Dendritic cell treated with granulocyte-macrophage colony-stimulating factor and Interleukin-4, amounts not matched to agents 40 ng/mL and 50 ng/mL, for 4 days (primary cell): ENCODE data around the gene GLYAT.

Experiments
- H3K27ac Mint-ChIP-seq: one replicate; pipeline ENCODE4 v1.8.0; 2022; ENCODE audit warnings: mild to moderate bottlenecking, mixed read lengths
- H3K27me3 Mint-ChIP-seq: one replicate; pipeline ENCODE4 v1.8.0; 2022; ENCODE audit warnings: mild to moderate bottlenecking, mixed read lengths
- H3K36me3 Mint-ChIP-seq: one replicate; pipeline ENCODE4 v1.8.0; 2022; ENCODE audit warnings: low read depth, mixed read lengths
- H3K4me1 Mint-ChIP-seq: one replicate; pipeline ENCODE4 v1.8.0; 2022; ENCODE audit warnings: low read depth, mixed read lengths
- H3K4me3 Mint-ChIP-seq: one replicate; pipeline ENCODE4 v1.8.0; 2022; ENCODE audit warnings: mild to moderate bottlenecking, moderate library complexity, mixed read lengths
- H3K9me3 Mint-ChIP-seq: one replicate; pipeline ENCODE4 v1.8.0; 2022; ENCODE audit warnings: mixed read lengths
- intact Hi-C: fragments of 100-400 bp; cut with micrococcal nuclease; formaldehyde crosslinking; loops from one replicate; pipeline ENCODE4 v1.15.0; 2022

Gene GLYAT

DNA sequence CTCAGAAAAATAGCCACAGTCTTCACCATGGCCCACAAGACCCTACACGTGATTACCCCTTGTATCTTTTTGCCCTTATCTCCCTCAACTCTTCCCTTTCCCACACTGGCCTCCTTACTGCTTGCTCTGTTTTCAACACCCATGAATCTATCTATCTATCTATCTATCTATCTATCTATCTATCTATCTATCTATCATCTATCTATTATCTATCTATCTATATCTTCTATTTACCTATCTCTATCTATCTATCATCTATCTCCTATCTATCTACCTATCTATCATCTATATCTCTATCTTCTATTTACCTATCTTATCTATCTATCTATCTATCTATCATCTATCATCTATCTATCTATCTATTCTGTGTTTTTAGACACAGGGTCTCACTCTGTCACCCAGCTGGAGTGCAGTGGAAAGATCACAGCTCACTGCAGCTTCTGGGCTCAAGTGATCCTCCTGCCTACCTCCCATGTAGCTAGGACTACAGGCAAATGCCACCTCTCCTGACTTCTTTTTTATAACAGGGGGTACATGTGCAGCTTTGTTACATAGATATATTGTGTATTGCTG lies 55.1 kb downstream of the GLYAT start:
- H3K9me3 Mint-ChIP-seq: no peaks in the 10 kb centered on the region
- H3K27ac Mint-ChIP-seq: no peak overlapping the region
- H3K27me3 Mint-ChIP-seq: no peaks in the 10 kb centered on the region
- intact Hi-C loops: loop anchor here (5.0 kb wide), 1 partner anchor 99 kb away; the partner anchor contains the start of genes LPXN and ZFP91
- no peaks in the 10 kb centered on the region for H3K4me1 Mint-ChIP-seq
- no peaks in the 10 kb centered on the region for H3K36me3 Mint-ChIP-seq
- no peak overlapping the region for H3K4me3 Mint-ChIP-seq

DNA sequence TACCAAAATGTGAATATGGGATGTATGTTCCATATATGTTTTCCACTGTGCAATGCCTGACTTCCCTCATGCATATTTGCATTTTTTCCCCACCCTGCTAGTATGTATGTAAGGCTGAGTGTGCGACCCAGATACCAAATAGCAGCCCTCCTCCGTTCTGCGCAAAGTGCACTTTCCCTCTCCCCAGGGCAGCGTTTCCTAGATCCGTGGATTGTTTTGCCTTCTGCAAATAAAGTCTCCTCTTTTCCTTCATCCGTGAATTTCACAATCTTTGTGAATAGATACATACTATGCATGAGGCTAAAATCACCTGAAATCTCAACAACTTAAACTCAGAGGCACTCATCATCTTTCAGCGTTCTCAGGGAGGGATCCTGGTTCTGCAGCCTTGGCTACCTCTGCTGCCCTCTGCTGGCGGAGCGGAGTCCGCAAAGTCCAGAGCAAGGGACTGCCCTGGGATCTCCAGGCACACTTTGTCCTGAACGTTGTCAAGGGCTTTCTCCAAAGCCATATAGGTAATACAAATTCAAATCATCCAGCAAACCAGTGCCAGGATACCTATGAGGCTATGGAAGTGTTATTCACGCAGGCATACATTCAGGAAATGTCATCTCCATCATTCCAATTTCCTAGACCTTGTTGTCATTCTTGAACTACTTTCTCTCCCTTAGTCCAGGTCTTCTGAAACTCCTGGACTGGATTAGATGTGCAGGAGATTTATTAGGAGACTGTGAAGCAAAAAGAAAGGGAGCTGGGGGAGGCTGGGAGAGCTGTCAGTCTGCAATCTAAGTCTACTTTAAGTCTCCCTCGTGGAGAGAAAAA lies 56.2 kb downstream of the GLYAT start:
- no peak overlapping the region for H3K4me3 Mint-ChIP-seq
- no peak overlapping the region for H3K27ac Mint-ChIP-seq
- no peaks in the 10 kb centered on the region for H3K9me3 Mint-ChIP-seq
- H3K4me1 Mint-ChIP-seq: no peaks in the 10 kb centered on the region
- H3K36me3 Mint-ChIP-seq: no peaks in the 10 kb centered on the region
- intact Hi-C loops: loop anchor here (5.0 kb wide), 1 partner anchor 98 kb away; the partner anchor contains the start of genes LPXN and ZFP91
- H3K27me3 Mint-ChIP-seq: no peaks in the 10 kb centered on the region

DNA sequence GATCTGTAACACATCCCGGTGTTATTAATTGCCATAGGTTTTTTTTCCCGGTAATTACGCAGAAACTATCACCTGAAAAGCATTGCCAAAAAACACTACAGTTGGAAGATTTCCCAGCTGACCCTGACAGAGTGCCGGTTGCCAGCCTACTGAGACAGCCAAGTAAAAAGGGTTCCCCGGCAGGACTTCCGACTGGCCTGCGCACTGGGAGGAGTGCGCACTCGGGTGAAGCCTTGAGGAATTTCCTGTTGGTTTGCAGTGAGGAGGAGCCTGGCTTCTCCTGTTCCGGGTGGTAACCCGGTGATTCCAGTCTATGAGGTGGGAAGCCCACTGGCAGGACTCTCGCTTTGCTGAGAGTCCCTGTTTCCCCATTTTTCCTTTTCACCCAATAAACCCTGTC lies 57.1 kb downstream of the GLYAT start:
- intact Hi-C loops: loop anchor here (5.0 kb wide), 1 partner anchor 97 kb away; the partner anchor contains the start of genes LPXN and ZFP91
- Mint-ChIP-seq H3K27me3 (no peaks in the 10 kb centered on the region), H3K4me1 (no peaks in the 10 kb centered on the region), H3K4me3 (no peak overlapping the region), H3K36me3 (no peaks in the 10 kb centered on the region), H3K9me3 (no peaks in the 10 kb centered on the region), H3K27ac (no peak overlapping the region)

DNA sequence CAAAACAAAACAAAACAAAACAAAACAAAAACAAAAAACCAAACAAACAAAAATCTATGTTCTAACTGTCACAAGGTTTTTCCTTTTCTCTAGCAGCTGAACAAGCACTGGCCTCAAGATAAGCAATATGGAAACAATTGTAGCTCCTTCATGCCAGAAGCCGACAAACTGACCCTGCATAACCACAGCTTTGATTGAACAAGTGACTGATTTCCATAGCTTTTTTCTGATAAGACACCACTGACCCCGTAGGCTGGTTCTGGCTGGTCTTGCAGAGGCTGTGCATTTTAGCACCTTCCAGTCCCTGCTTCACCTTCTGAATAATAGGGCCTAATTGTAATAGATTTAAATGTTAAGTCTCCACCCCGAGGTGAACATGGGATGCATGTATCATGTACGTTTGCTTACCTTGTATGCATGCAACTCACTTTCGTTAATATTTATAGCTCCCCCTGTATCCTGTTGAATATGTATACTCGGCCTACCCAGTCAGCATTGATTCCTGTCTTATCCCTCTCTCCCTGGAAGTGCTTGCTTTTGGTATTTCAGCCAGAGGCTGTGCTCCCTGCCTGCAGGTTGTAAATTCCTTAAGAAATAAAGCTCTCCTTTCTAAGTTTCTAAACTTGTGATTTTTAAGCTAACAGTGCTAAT lies 59.6 kb downstream of the GLYAT start:
- Mint-ChIP-seq H3K27ac (no peak overlapping the region), H3K36me3 (no peaks in the 10 kb centered on the region), H3K9me3 (no peaks in the 10 kb centered on the region), H3K27me3 (no peaks in the 10 kb centered on the region), H3K4me3 (no peak overlapping the region), H3K4me1 (no peaks in the 10 kb centered on the region)
- intact Hi-C loops: no loop called here

DNA sequence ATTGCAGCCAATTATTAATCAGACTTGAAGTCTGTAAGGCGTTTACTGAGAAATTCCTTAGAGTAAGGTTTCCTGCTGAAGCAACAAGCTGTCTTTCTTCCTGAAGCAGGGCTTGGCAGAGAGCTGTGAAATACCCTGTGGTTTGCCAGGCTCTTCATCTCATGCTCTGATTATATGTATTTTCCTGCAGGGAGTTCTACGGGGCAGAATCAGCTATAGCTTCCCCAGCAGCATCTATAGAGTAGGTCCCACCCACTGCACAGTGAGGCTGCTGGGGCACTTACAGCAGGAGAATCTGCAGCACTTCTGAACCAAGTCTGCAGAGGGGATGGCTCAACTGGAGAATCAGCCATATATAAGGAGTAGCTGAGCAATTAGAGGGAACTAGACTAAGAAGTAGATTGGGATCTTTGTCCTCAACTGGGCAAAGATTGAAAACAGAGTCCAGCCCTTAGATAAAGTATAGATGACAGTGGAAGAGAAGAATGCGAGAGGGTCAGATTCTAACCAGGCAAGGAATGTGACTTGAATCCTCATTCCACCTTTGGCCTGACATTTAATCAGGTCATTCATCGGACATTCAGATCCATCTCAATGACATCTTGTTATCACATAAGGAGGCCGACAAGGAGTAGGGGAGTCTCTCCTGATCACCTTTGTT lies 71.7 kb downstream of the GLYAT start:
- H3K27ac Mint-ChIP-seq: no peak overlapping the region
- no peaks in the 10 kb centered on the region for H3K27me3 Mint-ChIP-seq
- intact Hi-C loops: no loop called here
- H3K4me3 Mint-ChIP-seq: no peak overlapping the region
- no peaks in the 10 kb centered on the region for H3K36me3 Mint-ChIP-seq
- no peaks in the 10 kb centered on the region for H3K4me1 Mint-ChIP-seq
- H3K9me3 Mint-ChIP-seq: no peaks in the 10 kb centered on the region

DNA sequence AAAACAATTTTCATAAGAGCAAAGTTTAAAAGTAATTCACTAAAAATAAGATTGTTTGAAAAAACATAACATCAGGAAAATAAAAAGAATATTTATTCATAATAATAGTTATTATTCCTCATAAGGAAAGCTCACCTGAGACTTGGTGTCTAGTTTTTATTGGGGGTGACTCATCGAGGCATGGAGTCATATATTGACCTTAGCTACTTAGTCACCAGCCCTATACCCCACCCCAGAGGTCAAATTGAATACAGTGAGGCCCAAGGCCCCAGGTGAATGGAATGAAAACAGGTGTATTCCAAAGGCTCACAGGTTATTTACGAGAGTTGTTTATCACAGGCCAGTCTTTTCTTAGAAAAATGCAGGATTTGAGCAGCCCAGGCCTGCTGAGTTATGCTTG lies 72.3 kb downstream of the GLYAT start:
- H3K36me3 Mint-ChIP-seq: no peaks in the 10 kb centered on the region
- H3K9me3 Mint-ChIP-seq: no peaks in the 10 kb centered on the region
- no peak overlapping the region for H3K4me3 Mint-ChIP-seq
- no peaks in the 10 kb centered on the region for H3K27me3 Mint-ChIP-seq
- H3K27ac Mint-ChIP-seq: no peak overlapping the region
- intact Hi-C loops: no loop called here
- peaks cover 2% of the 10 kb centered on the region for H3K4me1 Mint-ChIP-seq
